Loucy (cell line): ENCODE data around the gene PPP1R37.

Experiments used
- H2AFZ ChIP-seq: fragments of 200-600 bp; sonication (generic); 2 replicates; pipeline ENCODE4 v1.6.0; 2016; ENCODE audit warnings: antibody characterized with exemption, mild to moderate bottlenecking, low read length, moderate library complexity
- H3F3A ChIP-seq: fragments of 200-600 bp; 2 replicates; pipeline ENCODE4 v1.6.0; 2016; ENCODE audit warnings: antibody characterized with exemption, low read depth, mild to moderate bottlenecking
- H3K27me3 ChIP-seq: fragments of 200-600 bp; sonication (generic); 2 replicates; pipeline ENCODE4 v1.6.1; 2014; ENCODE audit warnings: low read length, mild to moderate bottlenecking; ENCODE audit not compliant: insufficient read depth, poor library complexity, severe bottlenecking
- H3K36me3 ChIP-seq: fragments of 200-600 bp; sonication (generic); 2 replicates; pipeline ENCODE4 v1.6.1; 2016; ENCODE audit warnings: low read length; ENCODE audit not compliant: insufficient read depth
- H3K4me1 ChIP-seq: fragments of 200-600 bp; sonication (generic); 2 replicates; pipeline ENCODE4 v1.5.1; 2014; ENCODE audit warnings: low read length, mild to moderate bottlenecking; ENCODE audit not compliant: insufficient read depth, poor library complexity, severe bottlenecking
- H3K4me2 ChIP-seq: fragments of 200-600 bp; sonication (generic); 2 replicates; pipeline ENCODE4 v1.6.0; 2014; ENCODE audit warnings: antibody characterized with exemption, low read length, low read depth, mild to moderate bottlenecking; ENCODE audit not compliant: poor library complexity, severe bottlenecking
- H3K4me3 ChIP-seq: fragments of 200-600 bp; sonication (generic); 2 replicates; pipeline ENCODE4 v1.5.1; 2014; ENCODE audit warnings: low read length, mild to moderate bottlenecking, mixed read lengths; ENCODE audit not compliant: poor library complexity, severe bottlenecking
- H3K79me2 ChIP-seq: fragments of 200-600 bp; sonication (generic); 2 replicates; pipeline ENCODE4 v1.6.1; 2014; ENCODE audit warnings: low read length; ENCODE audit not compliant: insufficient read depth
- H3K9ac ChIP-seq: fragments of 200-600 bp; sonication (generic); 2 replicates; pipeline ENCODE4 v1.6.0; 2014; ENCODE audit warnings: mild to moderate bottlenecking, low read depth, low read length, moderate library complexity; ENCODE audit not compliant: poor library complexity, severe bottlenecking
- H3K9me2 ChIP-seq: fragments of 200-600 bp; sonication (generic); replicated peaks from 2 replicates; pipeline ENCODE4 v1.6.1; 2016; ENCODE audit warnings: low read depth, low read length, mixed read lengths
- H3K9me3 ChIP-seq: fragments of 200-600 bp; sonication (generic); 2 replicates; pipeline ENCODE4 v1.6.1; 2014; ENCODE audit warnings: mild to moderate bottlenecking, antibody characterized with exemption, low read length, low read depth; ENCODE audit not compliant: insufficient read depth
- H4K20me1 ChIP-seq: fragments of 200-600 bp; sonication (generic); 2 replicates; pipeline ENCODE4 v1.6.0; 2014; ENCODE audit warnings: antibody characterized with exemption, low read length, mild to moderate bottlenecking; ENCODE audit not compliant: insufficient read depth, poor library complexity, severe bottlenecking
- CTCF ChIP-seq: fragments of 200-600 bp; sonication (generic); conservative IDR thresholded peaks from 2 replicates; pipeline ENCODE4 v1.5.1; 2014; ENCODE audit warnings: mild to moderate bottlenecking, antibody characterized with exemption, low read length
- EZH2phosphoT487 ChIP-seq: fragments of 200-600 bp; IDR thresholded peaks from 2 replicates; pipeline ENCODE4 v1.6.1; 2018; ENCODE audit warnings: antibody characterized with exemption, mild to moderate bottlenecking, moderate library complexity, borderline replicate concordance

The PPP1R37 gene

DNA sequence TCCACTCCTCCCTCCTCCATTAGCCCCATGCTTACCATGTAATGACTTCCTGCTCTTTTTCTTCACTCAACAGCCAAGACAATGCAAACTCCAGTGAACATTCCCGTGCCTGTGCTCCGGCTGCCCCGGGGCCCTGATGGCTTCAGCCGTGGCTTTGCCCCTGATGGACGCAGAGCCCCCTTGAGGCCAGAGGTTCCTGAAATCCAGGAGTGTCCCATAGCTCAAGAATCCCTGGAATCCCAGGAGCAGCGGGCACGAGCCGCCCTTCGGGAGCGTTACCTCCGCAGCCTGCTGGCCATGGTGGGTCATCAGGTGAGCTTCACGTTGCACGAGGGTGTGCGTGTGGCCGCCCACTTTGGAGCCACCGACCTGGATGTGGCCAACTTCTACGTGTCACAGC is 2.9 kb upstream of the PPP1R37 start:
- H3K4me3 ChIP-seq = no peak overlapping the region
- no peaks in the 10 kb centered on the region for H3K27me3 ChIP-seq
- TF ChIP-seq CTCF = no peak
- TF ChIP-seq EZH2phosphoT487 = no peak
- no peaks in the 10 kb centered on the region for H3K9me3 ChIP-seq
- H3K9ac ChIP-seq = no peak overlapping the region
- no peak overlapping the region for H2AFZ ChIP-seq
- H3F3A ChIP-seq = no peaks in the 10 kb centered on the region
- peaks cover 20% of the 10 kb centered on the region for H3K79me2 ChIP-seq
- H3K4me2 ChIP-seq = no peak overlapping the region
- H4K20me1 ChIP-seq = peaks cover 20% of the 10 kb centered on the region
- H3K4me1 ChIP-seq = peaks cover 15% of the 10 kb centered on the region
- no peaks in the 10 kb centered on the region for H3K9me2 ChIP-seq
- H3K36me3 ChIP-seq = peaks cover 19% of the 10 kb centered on the region; the same call in 1 of the 2 replicates

GRCh38 chr19:45090606-45091005 is 2.4 kb upstream of the PPP1R37 start:
- no peak overlapping the region for H2AFZ ChIP-seq
- no peaks in the 10 kb centered on the region for H3F3A ChIP-seq
- peaks cover 21% of the 10 kb centered on the region for H3K4me1 ChIP-seq
- no peaks in the 10 kb centered on the region for H3K9me3 ChIP-seq
- H3K4me3 ChIP-seq = no peak overlapping the region
- TF ChIP-seq EZH2phosphoT487 (no peak), CTCF (no peak)
- no peaks in the 10 kb centered on the region for H3K27me3 ChIP-seq
- H4K20me1 ChIP-seq = peaks cover 20% of the 10 kb centered on the region
- no peak overlapping the region for H3K4me2 ChIP-seq
- peaks cover 19% of the 10 kb centered on the region; the same call in 1 of the 2 replicates for H3K36me3 ChIP-seq
- no peak overlapping the region for H3K9ac ChIP-seq
- no peaks in the 10 kb centered on the region for H3K9me2 ChIP-seq
- peaks cover 26% of the 10 kb centered on the region for H3K79me2 ChIP-seq

GRCh38 chr19:45091031-45091923 is 1.7 kb upstream of the PPP1R37 start:
- peaks cover 26% of the 10 kb centered on the region for H4K20me1 ChIP-seq
- H2AFZ ChIP-seq = no peak overlapping the region
- no peak for TF ChIP-seq CTCF
- H3K4me3 ChIP-seq = no peak overlapping the region
- peaks cover 19% of the 10 kb centered on the region; the same call in 1 of the 2 replicates for H3K36me3 ChIP-seq
- H3K9me2 ChIP-seq = no peaks in the 10 kb centered on the region
- no peaks in the 10 kb centered on the region for H3K27me3 ChIP-seq
- H3K4me2 ChIP-seq = no peak overlapping the region
- H3K79me2 ChIP-seq = peaks cover 32% of the 10 kb centered on the region
- no peaks in the 10 kb centered on the region for H3K9me3 ChIP-seq
- peaks cover 28% of the 10 kb centered on the region for H3K4me1 ChIP-seq
- no peak overlapping the region for H3K9ac ChIP-seq
- H3F3A ChIP-seq = no peaks in the 10 kb centered on the region
